A673 (cell line): ENCODE measurements around the gene SFXN2. TPM values are rescaled to one million over a fixed set of nuclear protein-coding genes. Genes with fewer than 3 reads are reported as not detected.

Experiments used
- BruUV-seq: library from RNA; stranded (reverse); fragments of 400-500 nt; replicated peaks from 2 replicates; lab custom pipeline; 2021; lab: Mats Ljungman, UMichigan
- CTCF ChIA-PET: fragments of 300-600 bp; sonication (Branson Sonifier 250); formaldehyde crosslinking; loops from one replicate; lab custom pipeline; 2022; ENCODE audit warnings: antibody characterized with exemption; lab: Charles Lee
- POLR2A ChIA-PET: fragments of 300-600 bp; sonication (Branson Sonifier 250); formaldehyde crosslinking; loops from one replicate; lab custom pipeline; 2022; ENCODE audit warnings: antibody characterized with exemption; ENCODE audit not compliant: low non-redundant PET; lab: Charles Lee
- DNase-seq: peaks from one replicate; pipeline ENCODE4 v3.0.0-alpha.2; 2015; ENCODE audit warnings: low spot score
- H3K27ac ChIP-seq: fragments of 200-600 bp; sonication (generic); 2 replicates; pipeline ENCODE4 v1.5.1; 2016; ENCODE audit warnings: mixed run types, low read depth, mild to moderate bottlenecking, mixed read lengths, antibody characterized with exemption, low read length; ENCODE audit not compliant: poor library complexity, severe bottlenecking
- H3K27me3 ChIP-seq: fragments of 200-600 bp; sonication (generic); replicated peaks from 2 replicates; pipeline ENCODE4 v1.6.1; 2017; ENCODE audit warnings: mixed run types, low read depth, mild to moderate bottlenecking, mixed read lengths, antibody characterized with exemption, low read length; ENCODE audit not compliant: insufficient read depth, poor library complexity
- H3K36me3 ChIP-seq: fragments of 200-600 bp; sonication (generic); 2 replicates; pipeline ENCODE4 v1.6.1; 2016; ENCODE audit warnings: mixed run types, mild to moderate bottlenecking, mixed read lengths, antibody characterized with exemption, low read length; ENCODE audit not compliant: insufficient read depth, poor library complexity, severe bottlenecking
- H3K4me1 ChIP-seq: fragments of 200-600 bp; sonication (generic); 2 replicates; pipeline ENCODE4 v1.6.1; 2017; ENCODE audit warnings: mixed run types, mild to moderate bottlenecking, mixed read lengths, antibody characterized with exemption, low read length; ENCODE audit not compliant: insufficient read depth, poor library complexity, severe bottlenecking
- H3K4me3 ChIP-seq: fragments of 200-600 bp; sonication (generic); 2 replicates; pipeline ENCODE4 v1.5.1; 2016; ENCODE audit warnings: low read depth, mixed run types, mild to moderate bottlenecking, mixed read lengths, low read length; ENCODE audit not compliant: poor library complexity, severe bottlenecking
- H3K9me3 ChIP-seq: fragments of 200-600 bp; sonication (generic); 2 replicates; pipeline ENCODE4 v1.6.1; 2016; ENCODE audit warnings: mixed run types, low read depth, mild to moderate bottlenecking, mixed read lengths, antibody characterized with exemption, low read length; ENCODE audit not compliant: poor library complexity, severe bottlenecking
- EZH2 ChIP-seq: fragments of 200-600 bp; sonication (generic); IDR thresholded peaks from 2 replicates; pipeline ENCODE4 v1.6.1; 2017; ENCODE audit warnings: borderline replicate concordance, low read depth, mild to moderate bottlenecking, mixed read lengths, antibody characterized with exemption, low read length; ENCODE audit not compliant: poor library complexity, severe bottlenecking
- intact Hi-C: fragments of 100-400 bp; cut with micrococcal nuclease; formaldehyde crosslinking; loops from one replicate; pipeline ENCODE4 v1.10.0; 2022; ENCODE audit not compliant: unreplicated experiment
- total RNA-seq: library from RNA; stranded (reverse); gene quantifications from 2 replicates; pipeline ENCODE4 v1.2.3, GENCODE V29; 2021
- TF ChIP-seq, protein P1 (sequence below): fragments of 300-800, 200-600 bp; sonication (generic); conservative IDR thresholded peaks from 2 replicates; pipeline ENCODE4 v1.5.1; 2017; ENCODE audit warnings: low read depth, mild to moderate bottlenecking, antibody characterized with exemption, low read length, moderate library complexity, mixed read lengths

SFXN2 gene
- total RNA-seq, 1 experiment from 2014 or later: 19.5 TPM

DNA sequence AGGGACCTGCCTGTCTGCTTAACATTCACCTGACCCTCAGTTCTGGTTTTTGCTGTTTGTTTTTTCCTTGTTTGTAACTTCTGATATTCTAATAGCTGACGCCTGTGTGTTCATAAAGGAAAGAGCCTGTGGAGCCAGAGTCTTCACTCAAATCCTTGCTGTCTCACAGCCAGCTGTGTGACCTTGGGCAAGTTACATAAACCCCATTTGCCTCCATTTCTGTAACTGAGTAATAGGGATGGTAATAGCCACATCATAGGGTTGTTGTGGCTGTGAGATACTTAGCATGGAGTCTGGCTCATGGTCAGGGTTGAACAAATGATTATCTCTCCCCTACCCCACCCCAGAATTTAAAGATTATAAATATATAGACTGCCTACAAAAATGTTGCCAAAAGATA is 56.4 kb downstream of the SFXN2 start:
- no TSS peak for BruUV-seq
- no peak for TF ChIP-seq EZH2
- TF ChIP-seq, protein P1, sequence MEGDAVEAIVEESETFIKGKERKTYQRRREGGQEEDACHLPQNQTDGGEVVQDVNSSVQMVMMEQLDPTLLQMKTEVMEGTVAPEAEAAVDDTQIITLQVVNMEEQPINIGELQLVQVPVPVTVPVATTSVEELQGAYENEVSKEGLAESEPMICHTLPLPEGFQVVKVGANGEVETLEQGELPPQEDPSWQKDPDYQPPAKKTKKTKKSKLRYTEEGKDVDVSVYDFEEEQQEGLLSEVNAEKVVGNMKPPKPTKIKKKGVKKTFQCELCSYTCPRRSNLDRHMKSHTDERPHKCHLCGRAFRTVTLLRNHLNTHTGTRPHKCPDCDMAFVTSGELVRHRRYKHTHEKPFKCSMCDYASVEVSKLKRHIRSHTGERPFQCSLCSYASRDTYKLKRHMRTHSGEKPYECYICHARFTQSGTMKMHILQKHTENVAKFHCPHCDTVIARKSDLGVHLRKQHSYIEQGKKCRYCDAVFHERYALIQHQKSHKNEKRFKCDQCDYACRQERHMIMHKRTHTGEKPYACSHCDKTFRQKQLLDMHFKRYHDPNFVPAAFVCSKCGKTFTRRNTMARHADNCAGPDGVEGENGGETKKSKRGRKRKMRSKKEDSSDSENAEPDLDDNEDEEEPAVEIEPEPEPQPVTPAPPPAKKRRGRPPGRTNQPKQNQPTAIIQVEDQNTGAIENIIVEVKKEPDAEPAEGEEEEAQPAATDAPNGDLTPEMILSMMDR: no peak
- peaks cover 36% of the 10 kb centered on the region for H3K4me1 ChIP-seq
- POLR2A ChIA-PET: no interaction called here
- H3K27me3 ChIP-seq: no peaks in the 10 kb centered on the region
- no peaks in the 10 kb centered on the region for H3K36me3 ChIP-seq
- H3K9me3 ChIP-seq: no peaks in the 10 kb centered on the region
- CTCF ChIA-PET: no interaction called here
- no peak overlapping the region for H3K4me3 ChIP-seq
- DNase-seq: no peak
- no peak overlapping the region for H3K27ac ChIP-seq
- intact Hi-C loops: no loop called here

DNA sequence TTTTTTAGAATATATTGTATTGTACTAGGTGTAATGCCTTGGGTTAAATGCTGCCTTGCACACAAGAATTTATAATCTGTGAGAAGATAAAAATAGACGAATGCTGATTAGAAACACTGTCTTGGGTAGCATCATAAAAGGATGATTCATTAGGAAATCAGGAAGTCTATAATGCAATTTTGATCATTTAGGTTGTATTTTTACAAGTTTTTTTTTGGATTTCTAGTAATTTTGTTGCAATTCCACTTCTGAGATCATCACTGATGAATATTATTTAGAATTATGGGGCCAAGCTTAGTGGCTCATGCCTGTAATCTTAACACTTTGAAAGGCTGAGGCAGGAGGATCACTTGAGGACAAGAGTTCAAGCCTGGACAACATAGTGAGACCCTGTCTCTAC is 58.9 kb downstream of the SFXN2 start:
- intact Hi-C loops: no loop called here
- no TSS peak for BruUV-seq
- POLR2A ChIA-PET: no interaction called here
- CTCF ChIA-PET: no interaction called here
- H3K27me3 ChIP-seq: no peaks in the 10 kb centered on the region
- no peaks in the 10 kb centered on the region for H3K9me3 ChIP-seq
- H3K4me3 ChIP-seq: no peak overlapping the region
- no peak for TF ChIP-seq EZH2
- TF ChIP-seq, protein P1: no peak
- H3K4me1 ChIP-seq: peaks cover 56% of the 10 kb centered on the region
- no peaks in the 10 kb centered on the region for H3K36me3 ChIP-seq
- H3K27ac ChIP-seq: peak overlapping the region; percentile 73
- DNase-seq: no peak

DNA sequence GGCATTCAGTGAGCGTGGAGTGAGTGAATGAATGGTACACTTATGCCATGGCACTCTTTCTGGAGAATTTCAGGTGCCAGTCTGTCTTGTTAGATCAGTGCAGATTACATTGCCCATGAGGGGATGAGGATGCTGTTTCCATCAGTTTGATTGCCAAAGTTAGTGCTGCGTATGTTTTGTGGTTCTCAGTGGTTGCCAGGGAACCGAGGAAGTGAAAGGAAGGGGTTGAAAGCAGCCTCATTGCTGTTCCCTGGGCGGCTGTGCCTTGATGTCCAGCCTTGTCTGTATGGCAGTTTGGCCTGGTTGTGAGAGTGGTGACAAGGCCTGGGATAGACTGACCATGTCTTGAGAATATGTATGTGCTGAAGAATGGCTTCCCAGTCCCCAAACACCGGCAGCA is 59.5 kb downstream of the SFXN2 start:
- Histone ChIP-seq H3K27me3 (no peaks in the 10 kb centered on the region), H3K27ac (peak overlapping the region; percentile 9), H3K4me3 (no peak overlapping the region), H3K36me3 (no peaks in the 10 kb centered on the region), H3K9me3 (no peaks in the 10 kb centered on the region), H3K4me1 (peaks cover 56% of the 10 kb centered on the region)
- CTCF ChIA-PET: no interaction called here
- POLR2A ChIA-PET: no interaction called here
- BruUV-seq: no TSS peak
- DNase-seq: no peak
- intact Hi-C loops: no loop called here
- no peak for TF ChIP-seq EZH2
- TF ChIP-seq, protein P1: no peak
